MCF 10A (cell line): Measurements from ENCODE around the gene C2CD4C. TPM values are rescaled to one million over a fixed set of nuclear protein-coding genes. Genes with fewer than 3 reads are reported as not detected.

ENCODE experiments used
- BruUV-seq: library from RNA; stranded (reverse); fragments of 400-500 nt; replicated peaks from 2 replicates; lab custom pipeline; 2021; lab: Mats Ljungman, UMichigan
- CTCF ChIA-PET: fragments of 300-600 bp; sonication (Branson Sonifier 250); formaldehyde crosslinking; extraction: SDS; loops from one replicate; lab custom pipeline; 2021; ENCODE audit warnings: antibody characterized with exemption, inconsistent platforms; lab: Yijun Ruan, JAX
- POLR2A ChIA-PET: fragments of 300-600, 350-650 bp; sonication (Branson Sonifier 250); formaldehyde crosslinking; extraction: SDS; loops from one replicate; lab custom pipeline; 2020; ENCODE audit warnings: antibody characterized with exemption, inconsistent platforms; lab: Yijun Ruan, JAX
- DNase-seq: peaks from one replicate; pipeline ENCODE4 v3.0.0-alpha.2; 2018; ENCODE audit not compliant: unreplicated experiment
- H3K27ac Mint-ChIP-seq: one replicate; pipeline ENCODE4 v1.8.0; 2022; ENCODE audit warnings: mild to moderate bottlenecking, low read depth, mixed read lengths; ENCODE audit not compliant: unreplicated experiment
- H3K27me3 Mint-ChIP-seq: one replicate; pipeline ENCODE4 v1.8.0; 2022; ENCODE audit warnings: mixed read lengths; ENCODE audit not compliant: insufficient read depth, unreplicated experiment
- H3K36me3 Mint-ChIP-seq: one replicate; pipeline ENCODE4 v1.8.0; 2022; ENCODE audit warnings: mild to moderate bottlenecking, moderate library complexity, mixed read lengths; ENCODE audit not compliant: insufficient read depth, unreplicated experiment
- H3K4me1 Mint-ChIP-seq: one replicate; pipeline ENCODE4 v1.8.0; 2022; ENCODE audit warnings: mixed read lengths; ENCODE audit not compliant: insufficient read depth, unreplicated experiment
- H3K4me3 Mint-ChIP-seq: one replicate; pipeline ENCODE4 v1.8.0; 2022; ENCODE audit warnings: mild to moderate bottlenecking, moderate library complexity, mixed read lengths; ENCODE audit not compliant: unreplicated experiment
- H3K9me3 Mint-ChIP-seq: one replicate; pipeline ENCODE4 v1.8.0; 2022; ENCODE audit warnings: mixed read lengths; ENCODE audit not compliant: unreplicated experiment
- intact Hi-C: fragments of 100-400 bp; cut with micrococcal nuclease; formaldehyde crosslinking; loops from 2 replicates; pipeline ENCODE4 v1.14.1; 2022
- total RNA-seq: library from RNA; stranded (reverse); gene quantifications from 2 replicates; pipeline ENCODE4 v1.2.3, GENCODE V29; 2022
- TF ChIP-seq, protein P1 (sequence below): fragments of 200-600 bp; IDR thresholded peaks from one replicate; pipeline ENCODE4 v1.8.0; 2022; ENCODE audit warnings: antibody characterized with exemption, mild to moderate bottlenecking; ENCODE audit not compliant: unreplicated experiment

C2CD4C gene
- total RNA-seq, 1 experiment from 2014 or later, result 0.49 TPM

DNA sequence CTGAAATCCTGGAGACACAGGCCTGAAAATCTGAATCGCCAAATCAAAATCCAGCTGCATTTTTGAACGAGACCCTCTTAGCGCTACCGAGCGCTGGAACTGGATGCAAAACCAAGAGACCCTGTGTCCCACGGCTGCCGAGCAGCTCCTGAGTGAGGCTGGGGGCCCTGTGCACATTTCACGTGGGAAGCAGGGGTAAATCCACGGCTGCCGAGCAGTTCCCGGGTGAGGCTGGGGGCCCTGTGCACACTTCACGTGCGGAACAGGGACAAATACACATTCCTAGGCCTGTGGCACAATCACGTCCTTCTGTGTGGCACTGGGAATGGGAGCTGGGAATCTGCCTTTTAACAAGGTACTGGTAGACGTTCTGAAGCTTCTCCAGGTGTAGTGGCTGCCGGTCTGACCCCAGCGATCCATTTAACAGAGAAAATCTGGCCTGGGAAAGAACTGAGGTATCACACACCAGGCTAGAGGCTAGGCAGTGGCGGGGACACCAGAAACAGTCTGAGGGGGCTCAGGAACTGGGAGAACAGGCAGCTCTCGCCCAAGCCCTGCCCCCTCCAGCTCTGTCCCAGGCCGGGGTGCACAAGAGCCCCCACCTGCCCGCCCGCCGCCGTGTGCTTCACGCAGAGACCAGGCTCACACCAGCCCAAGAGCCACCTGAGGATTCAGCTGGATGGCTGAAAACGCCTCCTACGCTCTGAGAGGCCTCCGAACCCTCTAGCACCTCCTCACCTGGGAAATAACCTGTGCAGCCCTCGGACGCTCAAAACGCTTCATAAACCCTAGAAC, 11.0 kb upstream of the C2CD4C start:
- CTCF ChIA-PET, result no interaction called here
- intact Hi-C loops, result no loop called here
- Mint-ChIP-seq H3K36me3 (no peaks in the 10 kb centered on the region), H3K27me3 (no peaks in the 10 kb centered on the region), H3K9me3 (no peaks in the 10 kb centered on the region), H3K27ac (no peak overlapping the region), H3K4me3 (no peak overlapping the region), H3K4me1 (no peaks in the 10 kb centered on the region)
- POLR2A ChIA-PET, result no interaction called here
- no TSS peak for BruUV-seq
- TF ChIP-seq, protein P1, sequence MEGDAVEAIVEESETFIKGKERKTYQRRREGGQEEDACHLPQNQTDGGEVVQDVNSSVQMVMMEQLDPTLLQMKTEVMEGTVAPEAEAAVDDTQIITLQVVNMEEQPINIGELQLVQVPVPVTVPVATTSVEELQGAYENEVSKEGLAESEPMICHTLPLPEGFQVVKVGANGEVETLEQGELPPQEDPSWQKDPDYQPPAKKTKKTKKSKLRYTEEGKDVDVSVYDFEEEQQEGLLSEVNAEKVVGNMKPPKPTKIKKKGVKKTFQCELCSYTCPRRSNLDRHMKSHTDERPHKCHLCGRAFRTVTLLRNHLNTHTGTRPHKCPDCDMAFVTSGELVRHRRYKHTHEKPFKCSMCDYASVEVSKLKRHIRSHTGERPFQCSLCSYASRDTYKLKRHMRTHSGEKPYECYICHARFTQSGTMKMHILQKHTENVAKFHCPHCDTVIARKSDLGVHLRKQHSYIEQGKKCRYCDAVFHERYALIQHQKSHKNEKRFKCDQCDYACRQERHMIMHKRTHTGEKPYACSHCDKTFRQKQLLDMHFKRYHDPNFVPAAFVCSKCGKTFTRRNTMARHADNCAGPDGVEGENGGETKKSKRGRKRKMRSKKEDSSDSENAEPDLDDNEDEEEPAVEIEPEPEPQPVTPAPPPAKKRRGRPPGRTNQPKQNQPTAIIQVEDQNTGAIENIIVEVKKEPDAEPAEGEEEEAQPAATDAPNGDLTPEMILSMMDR, result no peak
- no peak for DNase-seq

DNA sequence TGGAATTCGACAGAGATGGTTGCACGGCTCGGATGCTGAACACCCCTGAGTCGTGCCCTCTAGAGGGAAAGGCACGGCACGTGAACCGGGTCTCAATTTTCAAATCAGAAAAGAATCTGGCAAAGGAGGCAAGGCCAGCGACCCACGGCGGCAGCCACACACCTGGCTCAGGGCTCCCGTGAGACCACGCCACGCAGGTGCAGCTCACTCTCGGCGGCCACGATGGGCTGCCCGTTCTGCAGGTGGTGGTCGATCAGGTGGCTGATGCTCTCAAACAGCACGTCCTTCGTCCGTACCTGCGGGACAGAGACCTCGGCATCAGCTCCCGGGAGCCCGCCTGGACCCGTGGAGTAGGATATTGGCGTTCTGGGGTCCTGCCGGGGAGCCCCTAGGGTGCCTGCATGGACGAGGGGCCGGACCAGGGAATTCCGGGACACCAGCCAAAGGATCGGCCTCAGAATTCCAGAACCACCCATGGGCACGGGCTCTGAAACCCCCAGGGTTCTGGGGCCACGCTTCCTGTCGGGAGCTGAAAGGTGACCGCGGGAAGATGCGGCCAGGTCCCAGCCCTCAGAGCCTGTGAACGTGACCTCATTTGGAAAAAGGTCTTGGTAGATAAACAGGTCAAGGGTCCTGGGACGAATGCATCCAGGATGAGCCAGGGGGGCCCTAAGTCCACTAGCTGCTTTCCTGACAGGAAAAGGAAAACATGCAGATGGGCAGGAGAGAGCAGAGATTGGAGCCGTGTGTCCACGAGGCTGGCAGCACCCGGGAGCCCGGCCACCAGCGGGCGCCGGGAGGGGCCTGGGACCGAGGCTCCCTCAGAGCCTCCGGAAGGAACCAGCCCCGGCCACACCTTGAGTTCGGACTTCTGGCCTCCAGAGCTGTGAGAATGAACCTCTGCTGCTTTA, 10.1 kb upstream of the C2CD4C start:
- H3K27me3 Mint-ChIP-seq, result no peaks in the 10 kb centered on the region
- no peaks in the 10 kb centered on the region for H3K4me1 Mint-ChIP-seq
- ChIA-PET POLR2A (interaction anchor here (0.6 kb wide), 1 partner anchor 102 kb away, joined by 4 read pairs; no protein-coding TSS in a partner anchor), CTCF (no interaction called here)
- no peaks in the 10 kb centered on the region for H3K9me3 Mint-ChIP-seq
- H3K4me3 Mint-ChIP-seq, result no peak overlapping the region
- TF ChIP-seq, protein P1, result no peak
- DNase-seq, result no peak
- H3K27ac Mint-ChIP-seq, result no peak overlapping the region
- no TSS peak for BruUV-seq
- no peaks in the 10 kb centered on the region for H3K36me3 Mint-ChIP-seq
- intact Hi-C loops, result no loop called here

DNA sequence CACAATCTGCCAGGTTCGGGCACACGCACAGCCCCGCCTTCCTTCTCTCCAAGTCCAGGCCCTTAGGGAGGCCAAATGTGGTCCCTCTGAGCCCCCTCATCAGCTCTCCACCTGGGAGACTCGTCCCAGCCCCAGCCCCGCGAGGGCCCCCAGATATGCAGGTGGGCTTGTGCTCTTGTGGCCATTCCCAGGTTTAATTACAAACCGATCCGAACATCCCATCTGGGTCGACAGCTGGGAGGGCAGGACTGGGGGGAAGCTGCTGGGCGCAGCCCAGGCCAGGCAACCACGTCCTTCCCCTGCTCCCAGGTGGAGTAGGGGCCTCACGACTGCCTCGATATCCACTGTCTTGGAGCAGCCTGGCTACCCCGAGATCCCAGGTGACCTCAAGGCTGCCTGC, 7.5 kb upstream of the C2CD4C start:
- Mint-ChIP-seq H3K4me1 (no peaks in the 10 kb centered on the region), H3K9me3 (no peaks in the 10 kb centered on the region), H3K36me3 (no peaks in the 10 kb centered on the region), H3K27ac (no peak overlapping the region), H3K27me3 (no peaks in the 10 kb centered on the region), H3K4me3 (no peak overlapping the region)
- BruUV-seq, result no TSS peak
- CTCF ChIA-PET, result no interaction called here
- TF ChIP-seq, protein P1, result no peak
- no peak for DNase-seq
- intact Hi-C loops, result no loop called here
- POLR2A ChIA-PET, result no interaction called here

DNA sequence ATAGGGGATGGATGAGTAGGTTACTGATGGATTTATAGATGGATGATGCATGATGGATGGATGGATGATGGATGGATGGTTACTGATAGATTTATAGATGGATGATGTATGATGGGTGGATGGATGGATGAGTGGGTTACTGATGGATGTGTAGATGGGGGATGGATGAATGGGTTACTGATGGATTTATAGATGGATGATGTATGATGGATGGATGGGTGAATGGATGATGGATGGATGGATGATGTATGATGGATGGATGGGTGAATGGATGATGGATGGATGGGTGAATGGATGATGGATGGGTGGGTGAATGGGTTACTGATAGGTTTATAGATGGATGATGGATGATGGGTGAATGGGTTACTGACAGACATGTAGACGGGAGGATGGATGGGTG, 6.3 kb upstream of the C2CD4C start:
- CTCF ChIA-PET, result no interaction called here

More for the DNA sequence above, 6.3 kb upstream of the C2CD4C start:
- H3K27ac Mint-ChIP-seq, result no peak overlapping the region
- H3K4me3 Mint-ChIP-seq, result no peak overlapping the region
- no peaks in the 10 kb centered on the region for H3K36me3 Mint-ChIP-seq
- POLR2A ChIA-PET, result no interaction called here
- BruUV-seq, result no TSS peak
- TF ChIP-seq, protein P1, result no peak
- intact Hi-C loops, result no loop called here
- no peaks in the 10 kb centered on the region for H3K27me3 Mint-ChIP-seq
- H3K4me1 Mint-ChIP-seq, result no peaks in the 10 kb centered on the region
- no peak for DNase-seq
- H3K9me3 Mint-ChIP-seq, result no peaks in the 10 kb centered on the region
